GM18519 (cell line): ENCODE data around the gene ANKH.
"Not testable (repeated sequence)": the region's sequence is repeated elsewhere in the genome, so short reads cannot be mapped to it uniquely, and the experiment has no call there.

Source experiments
- ATAC-seq: cut with Tn5 transposase; IDR thresholded peaks from one replicate; pipeline ENCODE4 v1.9.1; 2021; ENCODE audit warnings: mild to moderate bottlenecking, moderate library complexity; ENCODE audit not compliant: unreplicated experiment, low FRiP score

Gene ANKH

DNA sequence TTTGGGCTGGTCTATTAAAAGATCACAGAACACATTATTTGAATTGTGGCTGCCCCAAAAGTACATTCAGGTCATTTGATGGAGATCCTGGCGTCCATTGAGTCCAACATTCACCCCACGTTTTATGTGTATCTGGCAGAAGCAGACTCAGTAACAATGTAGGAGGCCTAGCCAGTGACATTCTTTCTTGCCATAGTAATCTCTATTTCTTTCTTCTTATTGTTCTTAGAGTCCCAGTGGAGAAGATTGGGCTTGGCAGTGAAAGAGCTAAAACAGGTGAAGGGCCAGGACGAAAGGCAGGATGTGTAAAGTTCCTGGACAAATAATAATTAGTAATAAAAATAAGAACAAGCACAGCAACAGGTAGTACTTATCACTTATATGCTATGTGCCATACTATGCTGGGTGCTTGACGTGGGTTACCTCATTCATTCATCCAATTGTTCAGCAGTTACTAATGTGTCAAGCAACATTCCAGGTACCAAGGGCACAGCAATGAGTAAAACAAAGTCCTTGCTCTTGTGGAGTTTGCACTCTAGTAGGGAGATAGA is 12.6 kb upstream of the ANKH start:
- ATAC-seq: no peak

GRCh38 chr5:14882658-14883580 is 11.3 kb upstream of the ANKH start:
- no peak for ATAC-seq

- ATAC-seq: no peak
Measured at GRCh38 chr5:14881826-14882225, 10.2 kb upstream of the ANKH start.

GRCh38 chr5:14880688-14881087 is 9.1 kb upstream of the ANKH start:
- no peak for ATAC-seq

GRCh38 chr5:14879937-14880589 is 8.5 kb upstream of the ANKH start:
- ATAC-seq: no peak

DNA sequence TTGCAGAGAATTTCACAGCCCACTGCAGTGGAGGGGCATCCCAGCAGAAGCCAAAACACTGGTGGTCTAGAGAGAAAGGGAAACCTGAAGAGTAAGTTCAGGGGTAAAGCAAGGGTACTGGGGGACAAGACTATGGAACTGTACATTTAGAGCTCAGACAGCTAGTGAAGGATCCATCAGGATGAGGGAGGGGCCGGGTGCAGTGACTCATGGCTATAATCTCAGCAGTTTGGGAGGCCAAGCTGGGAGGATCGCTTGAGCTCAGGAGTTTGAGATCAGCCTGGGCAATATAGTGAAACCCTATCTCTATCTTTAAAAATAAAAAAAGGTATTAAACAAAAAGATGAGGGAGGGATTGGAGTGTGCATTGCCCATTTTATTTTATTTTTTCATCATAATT is 7.8 kb upstream of the ANKH start:
- ATAC-seq: no peak

DNA sequence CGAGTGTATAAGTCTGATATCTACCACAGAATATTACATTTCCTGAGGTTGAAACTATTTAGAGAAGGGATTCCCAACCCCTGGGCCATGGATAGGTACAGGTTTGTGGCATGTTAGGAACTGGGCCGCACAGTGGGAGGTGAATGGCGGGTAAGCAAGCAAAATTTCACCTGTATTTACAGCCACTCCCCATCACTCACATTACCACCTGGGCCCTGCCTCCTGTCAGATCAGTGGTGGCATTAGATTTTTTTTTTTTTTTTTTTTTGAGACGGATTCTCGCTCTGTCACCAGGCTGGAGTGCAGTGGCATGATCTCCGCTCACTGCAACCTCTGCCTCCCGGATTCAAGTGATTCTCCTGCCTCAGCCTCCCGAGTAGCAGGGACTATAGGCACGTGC is 6.6 kb upstream of the ANKH start:
- not testable (repeated sequence) for ATAC-seq

GRCh38 chr5:14876095-14876494 is 4.5 kb upstream of the ANKH start:
- no peak for ATAC-seq

DNA sequence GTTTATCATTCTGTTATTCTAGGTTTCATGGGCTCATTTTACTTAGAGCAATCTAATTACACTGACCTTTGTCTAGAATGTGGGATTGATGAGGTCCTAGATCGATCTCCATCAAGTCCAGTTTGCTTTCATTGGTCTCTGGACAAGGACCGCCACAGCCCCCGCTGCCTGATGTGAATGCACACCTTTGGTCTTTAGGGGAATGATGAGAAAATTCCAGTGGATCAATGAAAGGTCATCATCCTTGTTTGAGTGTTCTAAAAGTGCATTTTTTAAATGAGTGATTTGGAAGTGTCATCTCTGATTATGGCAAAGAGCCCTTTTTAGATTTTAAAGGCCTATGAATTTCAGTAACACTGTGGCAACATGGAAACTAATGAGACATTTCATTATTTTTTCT is 2.2 kb upstream of the ANKH start:
- no peak for ATAC-seq

DNA sequence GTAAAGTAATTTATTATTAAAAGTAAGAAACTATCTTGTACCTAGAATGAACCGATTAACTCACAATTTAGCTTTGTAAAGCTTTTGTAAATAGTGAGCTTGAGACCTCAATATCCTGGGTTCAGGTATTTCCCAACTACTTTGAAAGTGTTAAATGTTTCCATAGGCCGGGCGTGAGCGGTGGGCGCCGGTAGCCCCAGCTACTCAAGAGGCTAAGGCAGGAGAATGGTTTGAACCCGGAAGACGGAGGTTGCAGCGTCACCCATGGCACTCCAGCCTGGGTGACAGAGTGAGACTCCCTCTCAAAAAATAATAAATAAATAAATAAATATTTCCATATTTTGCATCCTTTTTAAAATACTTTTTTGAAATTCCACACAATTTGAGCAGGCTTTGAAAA is 1.5 kb upstream of the ANKH start:
- ATAC-seq: no peak

DNA sequence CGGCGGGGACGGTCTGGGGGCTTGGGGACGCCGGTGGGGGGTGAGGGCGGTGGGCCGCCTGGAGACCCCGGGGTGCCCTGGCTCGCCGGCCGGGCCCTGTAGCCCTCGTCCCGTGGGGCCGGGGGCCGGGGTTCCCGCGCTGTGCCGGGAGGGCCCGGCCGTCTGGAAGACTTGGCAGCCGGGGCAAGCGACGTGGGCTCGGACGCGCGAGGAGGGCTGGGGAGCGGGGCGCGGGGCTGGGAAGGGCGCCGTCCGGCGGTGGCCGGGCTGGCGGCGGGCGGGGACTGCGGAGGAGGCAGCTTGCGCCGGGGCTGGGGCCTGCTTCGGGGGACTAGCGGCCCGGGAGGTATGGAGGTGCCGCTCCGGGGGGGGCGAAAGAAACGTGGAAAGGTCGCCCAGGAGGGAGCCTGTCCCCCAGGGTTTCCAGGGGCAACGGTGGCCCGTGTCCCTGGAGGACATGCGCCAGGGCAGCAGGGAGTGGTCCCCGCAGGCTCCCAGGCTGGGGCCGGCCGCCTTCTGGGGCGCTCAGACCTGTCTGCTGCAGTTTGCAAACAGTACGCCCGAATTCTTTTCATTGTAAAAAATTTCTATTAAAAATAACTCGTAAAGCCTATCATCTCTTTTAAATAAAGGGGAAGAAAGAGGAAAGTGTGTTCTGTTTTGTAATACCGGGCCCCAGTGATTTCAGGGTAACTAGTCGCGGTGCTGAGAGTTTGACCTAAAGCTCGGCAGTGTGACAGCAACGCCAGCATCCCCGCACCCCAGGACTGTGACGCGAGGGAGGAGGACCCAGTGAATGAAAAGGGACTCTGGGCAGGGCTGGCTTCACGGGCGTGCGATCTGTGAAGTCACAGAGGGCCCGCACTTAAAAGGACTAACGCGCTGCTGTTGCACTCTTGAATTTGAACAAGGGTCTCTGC is 752 bp upstream of the ANKH start:
- ATAC-seq: peak; percentile 36

DNA sequence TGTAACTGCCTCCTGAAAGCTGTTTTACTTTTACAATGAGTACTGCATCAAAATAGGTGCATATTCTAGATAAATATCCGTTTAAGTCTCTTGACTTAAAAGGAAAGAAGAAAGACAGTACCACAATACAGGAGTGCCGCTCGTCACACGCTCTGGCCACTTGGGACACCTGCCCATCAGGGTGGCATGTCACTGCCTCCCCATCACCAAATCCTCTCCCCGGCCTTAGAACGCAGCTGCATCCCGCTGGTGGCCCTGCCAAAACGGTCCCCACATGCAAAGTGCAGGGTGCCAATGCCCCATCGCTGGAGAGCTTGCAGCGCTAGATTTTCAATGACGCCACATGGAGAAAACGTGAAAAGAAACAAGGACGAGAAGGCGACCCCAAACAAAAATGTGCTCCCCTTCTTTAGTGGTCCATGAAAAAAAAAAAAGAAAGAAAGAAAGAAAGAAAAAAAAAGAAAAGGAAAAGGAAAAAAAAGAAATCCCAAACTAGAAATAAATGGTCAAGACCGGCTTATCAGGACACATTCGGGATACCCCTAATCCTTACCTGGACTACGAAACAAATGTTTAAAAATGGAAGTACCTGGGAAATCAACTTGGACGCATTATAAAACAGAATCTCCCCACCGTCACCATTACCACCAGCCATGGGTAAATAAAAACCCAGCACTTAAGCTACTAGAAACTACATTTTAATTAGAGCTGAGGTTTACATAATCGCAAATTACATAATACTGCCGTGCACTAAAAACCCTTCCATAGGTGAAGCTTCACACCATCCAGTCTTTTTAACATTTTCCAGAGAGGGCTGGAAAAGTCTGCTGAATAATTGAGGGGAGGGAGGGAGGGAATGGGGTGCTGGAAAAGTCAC is 1.0 kb downstream of the ANKH start:
- no peak for ATAC-seq

DNA sequence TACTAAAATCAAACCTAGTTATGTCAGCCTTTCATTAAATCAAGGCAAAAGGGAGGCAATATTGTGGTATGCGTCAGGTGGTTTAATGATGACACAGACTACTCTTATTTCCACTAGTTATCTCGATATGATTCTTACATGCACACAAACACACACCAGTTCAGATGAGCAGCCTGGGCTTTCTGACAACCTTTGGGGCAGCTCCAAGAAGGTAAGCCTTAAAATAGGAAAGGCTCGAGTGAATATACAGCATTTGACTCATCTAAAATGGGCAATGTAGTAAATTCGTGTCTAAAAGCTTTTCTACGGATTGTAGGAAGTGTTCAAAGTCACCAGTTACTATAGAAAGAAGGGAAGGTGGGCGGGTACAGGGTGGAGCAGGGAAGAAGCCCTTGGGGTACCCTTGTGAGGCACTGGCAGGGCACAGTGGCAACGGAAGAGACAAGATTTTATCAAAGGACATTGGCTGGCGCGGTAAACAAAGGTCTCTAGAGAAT is 1.9 kb downstream of the ANKH start:
- ATAC-seq: no peak

GRCh38 chr5:14869233-14869632 is 2.3 kb downstream of the ANKH start:
- ATAC-seq: no peak

DNA sequence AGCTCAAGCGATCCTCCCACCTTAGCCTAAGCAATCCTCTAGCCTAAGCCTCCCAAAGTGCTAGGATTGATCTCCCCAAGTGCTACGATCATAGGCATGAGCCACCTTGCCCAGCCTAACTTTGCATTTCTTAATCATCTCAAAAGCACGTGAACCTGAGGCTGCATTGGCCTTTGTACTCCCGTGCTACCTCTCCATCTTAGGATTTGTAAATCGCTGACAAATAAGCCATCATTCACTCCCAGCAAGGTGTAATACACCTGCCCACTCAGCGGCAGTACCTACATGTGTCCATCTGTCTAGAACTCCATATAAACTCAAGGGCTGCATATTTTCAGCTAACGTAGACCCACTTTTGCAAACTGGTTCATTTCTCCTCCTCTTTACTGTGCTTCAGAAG is 2.8 kb downstream of the ANKH start:
- ATAC-seq: no peak

DNA sequence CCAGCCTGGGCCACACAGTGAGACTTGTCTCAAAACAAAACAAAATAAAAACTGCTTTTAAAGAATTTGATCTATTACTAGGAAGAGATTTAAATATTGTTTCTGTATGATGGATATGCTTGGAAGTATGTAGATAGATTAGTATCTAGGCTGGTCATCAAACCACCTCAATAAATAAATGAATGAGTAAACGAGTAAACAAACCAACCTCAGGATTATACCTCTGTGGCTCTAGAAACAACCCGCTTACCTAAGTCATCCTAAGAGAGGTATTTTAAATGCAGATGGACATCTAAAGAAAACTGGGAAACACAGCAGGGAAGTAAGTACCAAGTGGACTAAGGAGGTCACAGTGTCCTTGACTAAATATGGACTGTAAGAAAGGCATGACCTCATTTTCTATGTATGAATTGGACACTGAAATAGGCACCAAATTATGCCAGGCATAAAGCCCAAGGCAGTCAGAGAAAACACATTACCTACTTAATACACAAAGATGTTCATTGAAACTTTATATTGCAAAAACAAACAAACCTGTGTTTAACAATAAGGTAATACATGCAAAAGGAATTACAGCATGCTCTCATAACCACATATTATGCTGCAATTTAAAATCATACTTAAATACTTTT is 7.3 kb downstream of the ANKH start:
- ATAC-seq: no peak

DNA sequence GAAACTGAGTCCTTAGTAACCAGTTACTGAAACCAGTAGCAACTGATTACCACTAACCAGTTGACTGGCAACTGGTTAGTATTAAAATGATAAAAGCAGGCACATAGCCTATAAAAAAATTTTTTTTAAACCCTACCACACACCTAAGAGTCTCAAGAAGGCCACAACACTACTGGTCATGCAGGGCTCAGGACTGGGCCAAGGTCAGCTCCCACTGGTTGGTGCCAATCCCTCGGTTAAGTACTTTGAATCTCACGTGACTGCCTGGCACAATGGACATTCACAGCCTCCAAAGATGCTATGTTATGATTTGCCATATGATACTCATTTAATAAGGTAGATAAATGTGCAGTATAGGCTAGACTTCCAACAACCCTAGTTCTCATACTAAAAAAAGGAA is 8.5 kb downstream of the ANKH start:
- ATAC-seq: no peak

DNA sequence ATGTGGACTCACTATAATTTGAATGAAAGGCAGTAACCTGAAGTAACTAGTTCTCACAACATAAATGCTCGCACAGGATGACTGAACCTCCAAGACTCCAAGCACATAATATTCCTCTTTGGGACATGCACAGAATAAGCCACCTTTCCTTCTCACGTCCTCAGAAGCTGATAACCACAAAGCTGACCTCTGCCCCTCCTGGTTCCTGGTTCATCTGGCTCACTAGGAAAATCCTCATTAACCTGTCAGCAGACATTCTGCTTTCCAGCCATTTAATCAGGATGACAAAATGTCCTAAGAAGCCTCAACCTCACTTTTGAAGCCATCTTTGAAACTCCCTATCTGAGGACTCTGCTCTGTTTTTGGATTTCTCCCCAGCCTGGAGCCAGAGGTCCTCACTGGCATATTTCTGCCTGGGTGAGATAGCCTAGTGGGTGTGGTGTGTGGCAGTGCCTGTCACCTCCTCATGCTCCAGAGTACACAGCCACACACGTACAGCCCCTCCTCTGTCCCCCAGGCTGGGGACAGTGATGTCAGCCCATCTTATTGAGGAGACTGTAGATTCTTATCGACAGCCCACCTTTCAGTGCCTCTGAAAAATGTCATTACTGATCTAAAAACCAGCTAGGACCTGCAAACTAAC is 10.3 kb downstream of the ANKH start:
- no peak for ATAC-seq

GRCh38 chr5:14859980-14860379 is 11.6 kb downstream of the ANKH start:
- no peak for ATAC-seq
